Activated B cell treated with CpG ODN at 0.5 μM for 24 hours (primary cell): ENCODE measurements around the gene TRDN. TPM values are rescaled to one million over a fixed set of nuclear protein-coding genes. Genes with fewer than 3 reads are reported as not detected.

Source experiments
- ATAC-seq: fragments of 200-7000 bp; cut with Tn5 transposase; one replicate; pipeline ENCODE4 v1.10.0; 2021; ENCODE audit warnings: low read depth, mild to moderate bottlenecking, moderate library complexity
- CTCF ChIA-PET: fragments of 350-600 bp; sonication (Branson Sonifier 250); formaldehyde crosslinking; loops from one replicate; lab custom pipeline; 2021; ENCODE audit warnings: antibody characterized with exemption; lab: Charles Lee
- POLR2A ChIA-PET: fragments of 350-600 bp; sonication (Branson Sonifier 250); formaldehyde crosslinking; loops from one replicate; lab custom pipeline; 2021; ENCODE audit warnings: antibody characterized with exemption; lab: Charles Lee
- DNase-seq: peaks from one replicate; pipeline ENCODE4 v3.0.0; 2022
- H3K27ac Mint-ChIP-seq: one replicate; pipeline ENCODE4 v1.8.0; 2020; ENCODE audit warnings: mixed read lengths
- H3K27me3 Mint-ChIP-seq: one replicate; pipeline ENCODE4 v1.8.0; 2021; ENCODE audit warnings: mixed read lengths
- H3K36me3 Mint-ChIP-seq: one replicate; pipeline ENCODE4 v1.8.0; 2021; ENCODE audit warnings: low read depth, mixed read lengths
- H3K4me1 Mint-ChIP-seq: one replicate; pipeline ENCODE4 v1.8.0; 2021; ENCODE audit warnings: mixed read lengths
- H3K4me3 Mint-ChIP-seq: one replicate; pipeline ENCODE4 v1.8.0; 2020; ENCODE audit warnings: mild to moderate bottlenecking, mixed read lengths
- H3K9me3 Mint-ChIP-seq: one replicate; pipeline ENCODE4 v1.8.0; 2020; ENCODE audit warnings: mixed read lengths
- CTCF ChIP-seq: fragments of 200-600 bp; IDR thresholded peaks from one replicate; pipeline ENCODE4 v1.8.0; 2022; ENCODE audit warnings: antibody characterized with exemption, mild to moderate bottlenecking
- intact Hi-C: fragments of 100-400 bp; cut with micrococcal nuclease; formaldehyde crosslinking; loops from one replicate; pipeline ENCODE4 v1.15.1; 2024
- total RNA-seq: library from RNA; stranded (reverse); gene quantifications from 2 replicates; pipeline ENCODE4 v1.2.3, GENCODE V29; 2022

Gene TRDN
- total RNA-seq, 1 donor from 2014 or later: not detected

- TF ChIP-seq CTCF: no peak
- H3K27me3 Mint-ChIP-seq: no peaks in the 10 kb centered on the region
- no peak overlapping the region for H3K27ac Mint-ChIP-seq
- no peaks in the 10 kb centered on the region for H3K4me1 Mint-ChIP-seq
- peaks cover 4% of the 10 kb centered on the region for H3K9me3 Mint-ChIP-seq
- H3K4me3 Mint-ChIP-seq: no peak overlapping the region
- ChIA-PET CTCF (no interaction called here), POLR2A (no interaction called here)
- intact Hi-C loops: no loop called here
- no peaks in the 10 kb centered on the region for H3K36me3 Mint-ChIP-seq
- ATAC-seq (no peak), DNase-seq (no peak)
These were observed 19.8 kb downstream of the TRDN start for GRCh38 chr6:123616942-123617341.

- POLR2A ChIA-PET: no interaction called here
These were observed 20.7 kb downstream of the TRDN start for GRCh38 chr6:123616016-123616415.

GRCh38 chr6:123610779-123611178 lies 26.0 kb downstream of the TRDN start:
- no peaks in the 10 kb centered on the region for H3K36me3 Mint-ChIP-seq
- POLR2A ChIA-PET: no interaction called here
- CTCF ChIA-PET: no interaction called here
- no peak overlapping the region for H3K4me3 Mint-ChIP-seq
- intact Hi-C loops: no loop called here
- H3K4me1 Mint-ChIP-seq: no peaks in the 10 kb centered on the region
- ATAC-seq (no peak), DNase-seq (no peak)
- no peaks in the 10 kb centered on the region for H3K9me3 Mint-ChIP-seq
- no peaks in the 10 kb centered on the region for H3K27me3 Mint-ChIP-seq
- TF ChIP-seq CTCF: no peak
- H3K27ac Mint-ChIP-seq: no peak overlapping the region

More at GRCh38 chr6:123616016-123616415, 20.7 kb downstream of the TRDN start:
- intact Hi-C loops: no loop called here
- H3K4me1 Mint-ChIP-seq: no peaks in the 10 kb centered on the region
- H3K4me3 Mint-ChIP-seq: no peak overlapping the region
- no peaks in the 10 kb centered on the region for H3K9me3 Mint-ChIP-seq
- CTCF ChIA-PET: no interaction called here
- no peak overlapping the region for H3K27ac Mint-ChIP-seq
- no peaks in the 10 kb centered on the region for H3K36me3 Mint-ChIP-seq
- no peak for DNase-seq
- no peaks in the 10 kb centered on the region for H3K27me3 Mint-ChIP-seq
- ATAC-seq: no peak
- TF ChIP-seq CTCF: no peak

- no peak for TF ChIP-seq CTCF
- ChIA-PET POLR2A (no interaction called here), CTCF (no interaction called here)
- Mint-ChIP-seq H3K4me3 (no peak overlapping the region), H3K4me1 (no peaks in the 10 kb centered on the region), H3K27ac (no peak overlapping the region), H3K36me3 (no peaks in the 10 kb centered on the region), H3K27me3 (no peaks in the 10 kb centered on the region), H3K9me3 (peaks cover 4% of the 10 kb centered on the region)
- intact Hi-C loops: no loop called here
- DNase-seq (no peak), ATAC-seq (no peak)
These were observed 32.7 kb downstream of the TRDN start for GRCh38 chr6:123604067-123604466.

GRCh38 chr6:123598011-123598410 lies 38.7 kb downstream of the TRDN start:
- POLR2A ChIA-PET: no interaction called here
- H3K27me3 Mint-ChIP-seq: no peaks in the 10 kb centered on the region
- no peaks in the 10 kb centered on the region for H3K9me3 Mint-ChIP-seq
- no peaks in the 10 kb centered on the region for H3K36me3 Mint-ChIP-seq
- H3K4me1 Mint-ChIP-seq: no peaks in the 10 kb centered on the region
- ATAC-seq (no peak), DNase-seq (no peak)
- no peak for TF ChIP-seq CTCF
- CTCF ChIA-PET: no interaction called here
- H3K27ac Mint-ChIP-seq: no peak overlapping the region
- intact Hi-C loops: no loop called here
- no peak overlapping the region for H3K4me3 Mint-ChIP-seq
